HUDEP-2 (cell line): ENCODE data around the gene ESR1.
"Not testable (repeated sequence)": the region's sequence is repeated elsewhere in the genome, so short reads cannot be mapped to it uniquely, and the experiment has no call there.

Experiments used
- DNase-seq, 76 experiments: peaks; one replicate each; lab custom pipeline; 2025; ENCODE audit not compliant: unreplicated experiment in 76 of 76; lab: John Stamatoyannopoulos, UW

ESR1 gene

GRCh38 chr6:151963001-151963400 lies 155.5 kb downstream of the ESR1 start:
- no peak for DNase-seq

- not testable (repeated sequence) for DNase-seq
Measured at GRCh38 chr6:151964412-151964811, 156.9 kb downstream of the ESR1 start.

GRCh38 chr6:151974061-151974617 lies 166.7 kb downstream of the ESR1 start:
- no peak for DNase-seq

DNA sequence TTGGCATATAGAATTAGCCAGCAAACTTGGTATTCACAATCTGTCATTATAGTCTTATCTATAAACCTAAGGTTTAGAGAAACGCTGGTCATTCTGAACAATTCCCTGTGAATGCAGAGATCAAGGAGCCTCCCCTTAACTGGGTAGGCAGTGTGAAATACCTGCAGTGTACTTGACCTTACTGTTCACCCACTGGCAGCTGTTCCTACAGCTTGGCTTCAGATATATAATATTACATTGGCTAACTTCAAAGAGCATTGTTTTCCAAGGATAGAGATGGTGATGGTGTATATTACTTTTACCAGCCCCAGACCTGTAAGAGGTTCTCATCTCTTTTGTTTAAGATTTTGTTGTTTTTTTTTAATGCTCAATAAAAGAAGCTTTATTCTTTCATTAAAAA lies 168.3 kb downstream of the ESR1 start:
- DNase-seq, result no peak

DNA sequence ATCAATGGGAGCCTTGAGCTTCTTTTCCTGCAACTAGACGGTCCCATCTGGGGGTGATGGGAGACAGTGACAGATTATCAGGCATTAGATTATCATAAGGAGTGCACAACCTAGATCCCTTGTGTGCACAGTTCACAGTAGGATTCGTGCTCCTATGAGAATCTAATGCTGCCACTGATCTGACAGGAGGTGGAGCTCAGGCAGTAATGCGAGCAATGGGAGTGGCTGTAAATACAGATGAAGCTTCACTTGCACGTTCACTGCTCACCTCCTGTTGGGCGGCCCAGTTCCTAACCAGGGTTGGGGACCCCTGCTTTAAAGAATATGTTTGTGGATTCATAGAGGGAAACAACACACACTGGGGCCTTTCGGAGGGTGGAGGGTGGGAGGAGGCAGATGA lies 180.7 kb downstream of the ESR1 start:
- DNase-seq, result not testable (repeated sequence)

GRCh38 chr6:151992091-151992490 lies 184.6 kb downstream of the ESR1 start:
- no peak for DNase-seq

- DNase-seq, result no peak
Measured at GRCh38 chr6:151993364-151993763, 185.9 kb downstream of the ESR1 start.

- DNase-seq, result no peak
Measured at GRCh38 chr6:151998784-151999183, 191.3 kb downstream of the ESR1 start.

- no peak for DNase-seq
Measured at GRCh38 chr6:151999194-151999593, 191.7 kb downstream of the ESR1 start.

GRCh38 chr6:152001408-152001807 lies 193.9 kb downstream of the ESR1 start:
- DNase-seq, result no peak

GRCh38 chr6:152002306-152002705 lies 194.8 kb downstream of the ESR1 start:
- no peak for DNase-seq

DNA sequence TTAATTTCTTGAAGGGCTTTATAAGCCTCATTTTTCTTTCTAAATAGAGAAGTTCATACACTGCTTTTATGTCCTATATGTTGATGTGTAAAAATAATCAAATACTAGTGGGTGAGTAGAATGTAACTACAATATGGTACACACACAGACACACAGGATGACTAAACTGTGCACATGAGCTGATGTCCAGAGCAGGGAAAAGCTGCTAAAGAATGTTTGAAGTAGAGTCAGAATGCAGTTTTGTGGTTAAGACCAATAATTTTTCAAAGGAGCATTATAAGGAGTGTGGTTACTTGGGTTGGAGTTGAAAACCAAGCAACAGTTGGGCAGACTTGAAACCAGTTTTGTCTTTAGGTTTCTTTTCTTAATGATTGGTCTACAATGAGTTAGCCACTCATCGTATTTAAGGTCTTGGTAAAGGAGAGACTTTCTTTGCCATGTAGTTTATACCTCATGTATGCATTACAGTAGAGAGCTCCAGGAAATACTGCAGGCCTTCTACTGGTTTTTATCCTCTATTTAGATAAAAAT lies 196.6 kb downstream of the ESR1 start:
- no peak for DNase-seq

- DNase-seq, result no peak
Measured at GRCh38 chr6:152004896-152005295, 197.4 kb downstream of the ESR1 start.

GRCh38 chr6:152008779-152009178 lies 201.3 kb downstream of the ESR1 start:
- DNase-seq, result no peak

DNA sequence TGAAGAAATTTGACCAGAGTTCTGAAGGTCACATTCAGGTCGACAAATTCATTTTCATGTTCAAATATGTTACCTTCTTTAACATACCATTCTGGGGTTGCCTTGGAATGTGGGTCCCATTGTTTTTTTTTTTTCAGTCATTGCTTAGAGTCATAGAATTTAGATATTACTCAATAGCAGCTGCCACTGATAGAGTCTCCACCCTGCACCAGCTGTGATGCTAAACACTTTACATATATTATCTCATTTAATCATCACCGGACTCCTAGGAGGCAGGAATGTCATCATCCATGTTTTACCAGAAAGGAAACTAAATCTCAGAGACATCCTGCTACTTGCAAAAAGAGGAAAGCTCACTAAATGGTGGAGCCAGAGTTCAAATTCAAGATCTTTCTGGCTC lies 204.7 kb downstream of the ESR1 start:
- DNase-seq, result no peak

DNA sequence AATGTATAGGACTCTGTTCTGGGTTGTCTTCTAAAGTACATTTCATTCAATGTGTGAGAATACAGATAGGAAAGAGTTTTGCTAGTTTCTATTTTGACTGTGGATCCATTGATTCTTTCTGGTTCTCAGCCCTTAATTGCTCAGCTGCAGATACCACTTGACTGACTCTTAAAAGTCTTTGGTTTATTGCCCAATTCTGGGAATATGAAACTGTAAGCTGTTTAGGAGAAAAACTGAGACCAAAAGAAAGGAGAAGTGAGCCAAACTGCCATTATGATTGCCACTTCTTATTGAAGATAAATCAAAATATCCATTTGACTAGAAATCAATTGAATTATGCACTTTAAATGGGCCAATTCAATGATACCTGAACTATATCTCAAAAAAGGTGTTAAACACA lies 211.4 kb downstream of the ESR1 start:
- no peak for DNase-seq

DNA sequence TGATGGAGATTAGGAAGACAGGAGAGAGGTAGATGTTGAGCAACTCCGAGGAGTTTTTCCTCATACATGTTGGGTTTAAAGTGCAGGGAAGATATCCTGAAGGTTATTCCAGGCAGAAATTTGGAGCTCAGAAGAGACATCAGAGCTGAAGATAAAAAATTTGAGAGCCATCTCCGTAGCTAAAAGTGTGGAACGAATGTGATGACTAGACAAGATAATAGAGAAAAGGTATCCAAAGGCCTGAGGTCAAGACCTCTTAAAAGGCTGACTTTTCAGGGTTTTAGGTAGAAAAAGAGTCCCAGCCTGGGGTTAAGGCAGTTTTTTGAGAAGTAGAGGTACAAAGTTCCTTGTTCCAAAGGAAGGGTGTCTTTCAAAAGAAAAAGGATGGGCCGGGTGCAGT lies 214.8 kb downstream of the ESR1 start:
- no peak for DNase-seq

DNA sequence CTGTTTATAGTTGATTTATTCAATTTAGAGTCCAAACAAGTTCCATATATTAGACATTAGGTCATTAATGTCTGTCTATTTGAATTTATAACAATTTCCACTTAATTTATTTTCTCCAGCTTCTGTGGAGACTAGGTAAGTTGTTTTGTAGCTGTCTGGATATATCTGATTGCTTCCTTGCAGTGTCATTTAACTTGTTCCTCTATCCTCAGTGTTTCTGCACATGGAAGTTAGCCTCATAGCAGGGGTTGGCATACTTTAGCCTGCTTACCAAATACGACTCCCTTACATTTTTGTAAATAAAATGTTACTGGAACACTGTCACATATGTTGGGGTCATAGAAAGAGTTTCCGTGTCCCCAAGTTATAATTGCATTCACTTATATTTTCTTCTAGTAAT lies 216.1 kb downstream of the ESR1 start:
- no peak for DNase-seq

DNA sequence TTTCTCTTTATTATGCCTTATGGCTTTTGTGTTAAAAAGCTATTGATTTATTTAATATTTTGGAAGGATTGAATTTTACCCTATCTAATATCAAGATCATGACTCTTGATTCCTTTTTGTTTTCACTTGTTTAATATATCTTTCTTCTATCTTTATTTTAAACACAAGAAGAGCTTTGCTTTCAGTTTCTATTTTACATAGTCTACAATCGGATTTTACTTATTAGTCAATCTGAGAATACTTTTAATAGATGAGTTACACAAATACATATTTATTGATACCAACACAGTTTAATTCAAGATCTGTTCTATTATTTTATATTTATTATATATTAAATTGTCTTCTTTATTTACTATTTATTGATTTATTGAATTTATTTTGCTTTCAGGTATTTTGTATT lies 218.8 kb downstream of the ESR1 start:
- DNase-seq, result no peak

GRCh38 chr6:152026744-152027143 lies 219.3 kb downstream of the ESR1 start:
- not testable (repeated sequence) for DNase-seq

GRCh38 chr6:152033765-152034164 lies 226.3 kb downstream of the ESR1 start:
- DNase-seq, result not testable (repeated sequence)

GRCh38 chr6:152034631-152035030 lies 227.1 kb downstream of the ESR1 start:
- DNase-seq, result no peak

DNA sequence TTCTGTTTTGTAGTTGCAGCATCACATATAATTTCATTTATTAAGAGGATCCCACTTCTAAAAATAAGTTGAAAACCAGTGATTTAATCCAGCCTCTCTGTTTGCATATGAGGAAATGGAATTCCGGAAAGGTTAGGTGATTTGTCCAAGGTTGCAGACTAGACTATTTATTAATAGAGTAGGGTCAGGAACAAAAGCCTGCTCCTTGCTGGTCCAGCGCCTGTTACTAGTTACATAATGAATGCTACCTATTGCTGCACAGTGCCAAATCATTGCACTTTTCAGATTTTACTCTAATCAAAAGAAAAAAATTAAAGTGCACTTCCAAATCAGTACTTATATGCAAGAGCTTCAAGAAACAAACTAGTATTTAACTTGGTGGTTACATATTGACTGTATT lies 238.6 kb downstream of the ESR1 start:
- DNase-seq, result no peak
